HTR-8/SVneo (cell line): ENCODE measurements around the gene RWDD3.
A peak's percentile ranks its signal among the peaks of the same experiment; 100 is the strongest.

ENCODE experiments used
- DNase-seq: peaks from one replicate; pipeline ENCODE4 v3.0.0; 2011; ENCODE audit warnings: low spot score, mixed read lengths; ENCODE audit not compliant: insufficient read length
- FAIRE-seq: peaks from 2 replicates; lab custom pipeline; 2011; peaks lifted over from hg19 to GRCh38; lab: Jason Lieb, UNC

Gene RWDD3

GRCh38 chr1:95233737-95234500 is at the start of gene RWDD3:
Gene RWDD3, plus strand, starts transcription at chr1:95234210. Its CDS starts 21 bp downstream, at chr1:95234231.
- FAIRE-seq (peak; percentile 68), DNase-seq (peak; percentile 75)

GRCh38 chr1:95186149-95186548 is 47.9 kb upstream of the RWDD3 start:
- FAIRE-seq, result no peak
- DNase-seq, result no peak

- no peak for DNase-seq
- FAIRE-seq, result no peak
These were observed 40.4 kb upstream of the RWDD3 start for GRCh38 chr1:95193591-95193990.

- DNase-seq, result no peak
- no peak for FAIRE-seq
These were observed 39.0 kb upstream of the RWDD3 start for GRCh38 chr1:95195046-95195445.

- FAIRE-seq (no peak), DNase-seq (no peak)
These were observed 38.0 kb upstream of the RWDD3 start for GRCh38 chr1:95196017-95196416.

GRCh38 chr1:95197616-95198252 is 36.3 kb upstream of the RWDD3 start:
- peak; percentile 23 for FAIRE-seq

GRCh38 chr1:95201905-95202304 is 32.1 kb upstream of the RWDD3 start:
- FAIRE-seq (no peak), DNase-seq (no peak)

More at GRCh38 chr1:95197616-95198252, 36.3 kb upstream of the RWDD3 start:
- DNase-seq, result peak; percentile 28

- DNase-seq (no peak), FAIRE-seq (no peak)
These were observed 30.0 kb upstream of the RWDD3 start for GRCh38 chr1:95203908-95204437.

- FAIRE-seq (no peak), DNase-seq (no peak)
These were observed 27.5 kb upstream of the RWDD3 start for GRCh38 chr1:95206514-95206913.

- no peak for FAIRE-seq
- no peak for DNase-seq
These were observed 26.6 kb upstream of the RWDD3 start for GRCh38 chr1:95207223-95207935.

GRCh38 chr1:95208876-95209275 is 25.1 kb upstream of the RWDD3 start:
- FAIRE-seq (no peak), DNase-seq (no peak)

- DNase-seq (no peak), FAIRE-seq (no peak)
These were observed 24.7 kb upstream of the RWDD3 start for GRCh38 chr1:95209291-95209690.

- FAIRE-seq, result no peak
- DNase-seq, result no peak
These were observed 17.6 kb upstream of the RWDD3 start for GRCh38 chr1:95216292-95216990.

GRCh38 chr1:95217371-95217770 is 16.6 kb upstream of the RWDD3 start:
- FAIRE-seq, result no peak

GRCh38 chr1:95219407-95219806 is 14.6 kb upstream of the RWDD3 start:
- FAIRE-seq, result no peak

More at GRCh38 chr1:95217371-95217770, 16.6 kb upstream of the RWDD3 start:
- no peak for DNase-seq

GRCh38 chr1:95221306-95221705 is 12.7 kb upstream of the RWDD3 start:
- no peak for DNase-seq
- no peak for FAIRE-seq

More at GRCh38 chr1:95219407-95219806, 14.6 kb upstream of the RWDD3 start:
- DNase-seq, result no peak

GRCh38 chr1:95222629-95223028 is 11.4 kb upstream of the RWDD3 start:
- no peak for DNase-seq

GRCh38 chr1:95223110-95223509 is 10.9 kb upstream of the RWDD3 start:
- FAIRE-seq, result no peak
- DNase-seq, result no peak

More at GRCh38 chr1:95222629-95223028, 11.4 kb upstream of the RWDD3 start:
- no peak for FAIRE-seq

- DNase-seq, result no peak
- no peak for FAIRE-seq
These were observed 7.0 kb upstream of the RWDD3 start for GRCh38 chr1:95226781-95227660.
